OCI-LY1 (cell line): ENCODE measurements around the gene GABRP.

Experiments used
- H2AFZ ChIP-seq: fragments of 200-600 bp; sonication (generic), shearing (Covaris generic); 2 replicates; pipeline ENCODE4 v1.6.0; 2014; ENCODE audit warnings: antibody characterized with exemption, mild to moderate bottlenecking, low read length
- H3F3A ChIP-seq: fragments of 200-600 bp; sonication (generic), shearing (Covaris generic); 2 replicates; pipeline ENCODE4 v1.6.0; 2014; ENCODE audit warnings: mild to moderate bottlenecking, antibody characterized with exemption, low read length, moderate library complexity; ENCODE audit not compliant: insufficient read depth
- H3K27ac ChIP-seq: fragments of 200-600 bp; sonication (generic); 2 replicates; pipeline ENCODE4 v1.5.1; 2014; ENCODE audit warnings: low read length, mixed run types, mild to moderate bottlenecking, low read depth; ENCODE audit not compliant: poor library complexity, severe bottlenecking
- H3K27me3 ChIP-seq: fragments of 200-600 bp; sonication (generic); 2 replicates; pipeline ENCODE4 v1.6.0; 2014; ENCODE audit warnings: antibody characterized with exemption, mild to moderate bottlenecking, low read length, moderate library complexity; ENCODE audit not compliant: insufficient read depth
- H3K36me3 ChIP-seq: fragments of 200-600 bp; sonication (generic); 2 replicates; pipeline ENCODE4 v1.6.1; 2014; ENCODE audit warnings: mild to moderate bottlenecking, antibody characterized with exemption, low read length, moderate library complexity, mixed read lengths; ENCODE audit not compliant: insufficient read depth
- H3K4me1 ChIP-seq: fragments of 200-600 bp; sonication (generic); 2 replicates; pipeline ENCODE4 v1.5.1; 2014; ENCODE audit warnings: mild to moderate bottlenecking, low read length, moderate library complexity; ENCODE audit not compliant: insufficient read depth, severe bottlenecking
- H3K4me2 ChIP-seq: fragments of 200-600 bp; sonication (generic), shearing (Covaris generic); 2 replicates; pipeline ENCODE4 v1.6.1; 2014; ENCODE audit warnings: low read length
- H3K4me3 ChIP-seq: fragments of 200-600 bp; sonication (generic); 2 replicates; pipeline ENCODE4 v1.5.1; 2014; ENCODE audit warnings: low read length, low read depth, mild to moderate bottlenecking, mixed read lengths; ENCODE audit not compliant: poor library complexity, severe bottlenecking
- H3K79me2 ChIP-seq: fragments of 200-600 bp; shearing (Covaris generic); 2 replicates; pipeline ENCODE4 v1.6.1; 2016; ENCODE audit warnings: mixed run types, low read length, mixed read lengths; ENCODE audit not compliant: insufficient read depth
- H3K9ac ChIP-seq: fragments of 200-600 bp; sonication (generic), shearing (Covaris generic); 2 replicates; pipeline ENCODE4 v1.6.1; 2014; ENCODE audit warnings: mild to moderate bottlenecking, low read length, mixed read lengths
- H3K9me2 ChIP-seq: fragments of 200-600 bp; sonication (generic), shearing (Covaris generic); 2 replicates; pipeline ENCODE4 v1.6.1; 2014; ENCODE audit warnings: low read depth, mild to moderate bottlenecking, low read length, mixed read lengths
- H3K9me3 ChIP-seq: fragments of 200-600 bp; shearing (Covaris generic); 2 replicates; pipeline ENCODE4 v1.6.1; 2014; ENCODE audit warnings: low read length, mixed read lengths
- H4K20me1 ChIP-seq: fragments of 200-600 bp; sonication (generic), shearing (Covaris generic); 2 replicates; pipeline ENCODE4 v1.6.0; 2016; ENCODE audit warnings: mild to moderate bottlenecking, low read length; ENCODE audit not compliant: insufficient read depth
- EZH2 ChIP-seq: fragments of 200-600 bp; sonication (generic), shearing (Covaris generic); IDR thresholded peaks from 2 replicates; pipeline ENCODE4 v1.8.0; 2017; ENCODE audit warnings: borderline replicate concordance, mixed run types, mild to moderate bottlenecking, antibody characterized with exemption, low read length, moderate library complexity, mixed read lengths
- TF ChIP-seq, protein P1 (sequence below): fragments of 200-600 bp; sonication (generic), shearing (Covaris generic); IDR thresholded peaks from 2 replicates; pipeline ENCODE4 v1.5.1; 2017; ENCODE audit warnings: mild to moderate bottlenecking, antibody characterized with exemption, low read length, moderate library complexity, mixed read lengths

GABRP gene

DNA sequence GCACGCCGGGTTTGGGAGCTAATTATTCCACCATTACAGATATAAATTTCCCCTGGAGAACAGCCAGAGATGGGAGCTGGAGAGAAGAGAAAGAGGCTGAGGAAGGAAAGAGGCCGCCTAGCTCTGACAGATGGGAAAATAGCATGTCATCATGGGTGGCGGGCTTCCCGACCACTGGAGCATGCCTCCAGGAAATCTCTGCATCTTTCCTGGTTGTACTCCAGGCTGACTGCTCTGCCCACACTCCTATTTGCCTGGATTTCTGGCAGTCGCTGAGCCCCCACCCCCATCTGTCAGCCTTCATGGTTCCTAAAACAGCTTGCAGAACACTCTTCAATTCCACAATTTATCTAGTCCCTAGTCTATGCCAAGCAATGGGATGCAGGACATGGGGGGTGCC, 14.3 kb upstream of the GABRP start:
- Histone ChIP-seq H3K4me1 (no peaks in the 10 kb centered on the region), H3K36me3 (no peaks in the 10 kb centered on the region), H3K27me3 (no peaks in the 10 kb centered on the region), H4K20me1 (no peaks in the 10 kb centered on the region), H3K9me3 (no peaks in the 10 kb centered on the region), H3K9me2 (no peaks in the 10 kb centered on the region), H3K4me2 (no peak overlapping the region), H3K4me3 (no peak overlapping the region), H3K27ac (no peak overlapping the region), H3F3A (no peaks in the 10 kb centered on the region), H3K79me2 (no peaks in the 10 kb centered on the region), H3K9ac (no peak overlapping the region), H2AFZ (no peak overlapping the region)
- TF ChIP-seq, protein P1, sequence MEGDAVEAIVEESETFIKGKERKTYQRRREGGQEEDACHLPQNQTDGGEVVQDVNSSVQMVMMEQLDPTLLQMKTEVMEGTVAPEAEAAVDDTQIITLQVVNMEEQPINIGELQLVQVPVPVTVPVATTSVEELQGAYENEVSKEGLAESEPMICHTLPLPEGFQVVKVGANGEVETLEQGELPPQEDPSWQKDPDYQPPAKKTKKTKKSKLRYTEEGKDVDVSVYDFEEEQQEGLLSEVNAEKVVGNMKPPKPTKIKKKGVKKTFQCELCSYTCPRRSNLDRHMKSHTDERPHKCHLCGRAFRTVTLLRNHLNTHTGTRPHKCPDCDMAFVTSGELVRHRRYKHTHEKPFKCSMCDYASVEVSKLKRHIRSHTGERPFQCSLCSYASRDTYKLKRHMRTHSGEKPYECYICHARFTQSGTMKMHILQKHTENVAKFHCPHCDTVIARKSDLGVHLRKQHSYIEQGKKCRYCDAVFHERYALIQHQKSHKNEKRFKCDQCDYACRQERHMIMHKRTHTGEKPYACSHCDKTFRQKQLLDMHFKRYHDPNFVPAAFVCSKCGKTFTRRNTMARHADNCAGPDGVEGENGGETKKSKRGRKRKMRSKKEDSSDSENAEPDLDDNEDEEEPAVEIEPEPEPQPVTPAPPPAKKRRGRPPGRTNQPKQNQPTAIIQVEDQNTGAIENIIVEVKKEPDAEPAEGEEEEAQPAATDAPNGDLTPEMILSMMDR: no peak
- TF ChIP-seq EZH2: no peak

DNA sequence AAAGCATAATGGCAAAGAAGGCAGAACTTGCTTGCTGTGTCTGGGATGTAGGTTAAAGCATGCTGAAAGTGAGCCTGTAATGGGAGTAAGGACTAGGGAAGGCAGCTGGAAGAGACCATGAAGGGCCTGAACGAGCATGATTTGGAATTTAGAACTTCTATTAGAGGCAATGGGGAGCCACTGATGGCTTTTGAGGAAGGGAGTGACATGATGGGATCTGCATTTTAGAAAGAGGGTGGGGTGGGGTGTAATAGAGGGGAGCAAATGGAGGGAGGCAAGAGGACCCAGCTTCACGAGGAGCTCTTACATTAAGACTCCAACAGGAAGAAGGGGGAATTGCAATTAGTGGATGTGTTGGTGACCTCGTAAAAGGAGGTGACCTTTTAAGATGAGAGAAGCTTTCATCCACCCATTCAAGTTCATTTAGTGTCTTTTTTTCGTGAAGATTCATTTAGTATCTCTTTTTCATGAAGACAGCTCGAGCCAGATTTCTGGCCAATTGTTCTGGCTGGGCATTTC, 13.6 kb upstream of the GABRP start:
- H3K4me2 ChIP-seq: no peak overlapping the region
- TF ChIP-seq, protein P1: no peak
- no peak for TF ChIP-seq EZH2
- no peak overlapping the region for H3K27ac ChIP-seq
- H3K79me2 ChIP-seq: no peaks in the 10 kb centered on the region
- no peaks in the 10 kb centered on the region for H3F3A ChIP-seq
- no peaks in the 10 kb centered on the region for H3K27me3 ChIP-seq
- no peak overlapping the region for H3K9ac ChIP-seq
- H3K9me3 ChIP-seq: no peaks in the 10 kb centered on the region
- no peaks in the 10 kb centered on the region for H4K20me1 ChIP-seq
- H3K4me1 ChIP-seq: no peaks in the 10 kb centered on the region
- H3K4me3 ChIP-seq: no peak overlapping the region
- H3K9me2 ChIP-seq: no peaks in the 10 kb centered on the region
- H3K36me3 ChIP-seq: no peaks in the 10 kb centered on the region
- H2AFZ ChIP-seq: no peak overlapping the region

DNA sequence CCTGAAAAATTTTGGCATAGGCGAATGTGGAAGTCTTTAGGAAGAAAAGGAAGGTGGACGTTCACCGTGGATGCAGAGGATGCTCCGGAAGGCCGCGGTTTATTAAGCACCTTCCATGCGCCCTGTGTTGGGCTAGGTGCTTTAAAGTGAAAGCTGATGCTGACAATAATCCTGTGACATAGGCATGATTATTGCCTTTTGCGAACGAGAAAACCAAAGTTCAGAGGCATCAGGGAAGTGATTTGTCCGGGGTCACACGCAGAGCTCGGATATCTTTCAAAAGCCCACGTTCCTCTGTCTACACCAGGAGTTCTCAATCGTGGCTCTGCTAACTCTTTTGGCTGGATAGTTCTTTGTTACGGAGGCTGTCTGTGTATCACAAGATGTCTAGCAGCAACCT, 12.0 kb upstream of the GABRP start:
- H3K36me3 ChIP-seq: no peaks in the 10 kb centered on the region
- no peak overlapping the region for H2AFZ ChIP-seq
- no peaks in the 10 kb centered on the region for H3K4me1 ChIP-seq
- H3F3A ChIP-seq: no peaks in the 10 kb centered on the region
- H3K79me2 ChIP-seq: no peaks in the 10 kb centered on the region
- H3K4me2 ChIP-seq: no peak overlapping the region
- H4K20me1 ChIP-seq: no peaks in the 10 kb centered on the region
- H3K9me3 ChIP-seq: no peaks in the 10 kb centered on the region
- H3K9ac ChIP-seq: no peak overlapping the region
- no peaks in the 10 kb centered on the region for H3K9me2 ChIP-seq
- no peak overlapping the region for H3K27ac ChIP-seq
- no peaks in the 10 kb centered on the region for H3K27me3 ChIP-seq
- TF ChIP-seq, protein P1: no peak
- TF ChIP-seq EZH2: no peak
- H3K4me3 ChIP-seq: no peak overlapping the region
